ENCODE results near the gene MEGF6. TPM values are rescaled to one million over a fixed set of nuclear protein-coding genes. Genes with fewer than 3 reads are reported as not detected.

Gene MEGF6
- total RNA-seq, 2 experiments from 2014 or later: 2.0 to 2.5 TPM

DNA sequence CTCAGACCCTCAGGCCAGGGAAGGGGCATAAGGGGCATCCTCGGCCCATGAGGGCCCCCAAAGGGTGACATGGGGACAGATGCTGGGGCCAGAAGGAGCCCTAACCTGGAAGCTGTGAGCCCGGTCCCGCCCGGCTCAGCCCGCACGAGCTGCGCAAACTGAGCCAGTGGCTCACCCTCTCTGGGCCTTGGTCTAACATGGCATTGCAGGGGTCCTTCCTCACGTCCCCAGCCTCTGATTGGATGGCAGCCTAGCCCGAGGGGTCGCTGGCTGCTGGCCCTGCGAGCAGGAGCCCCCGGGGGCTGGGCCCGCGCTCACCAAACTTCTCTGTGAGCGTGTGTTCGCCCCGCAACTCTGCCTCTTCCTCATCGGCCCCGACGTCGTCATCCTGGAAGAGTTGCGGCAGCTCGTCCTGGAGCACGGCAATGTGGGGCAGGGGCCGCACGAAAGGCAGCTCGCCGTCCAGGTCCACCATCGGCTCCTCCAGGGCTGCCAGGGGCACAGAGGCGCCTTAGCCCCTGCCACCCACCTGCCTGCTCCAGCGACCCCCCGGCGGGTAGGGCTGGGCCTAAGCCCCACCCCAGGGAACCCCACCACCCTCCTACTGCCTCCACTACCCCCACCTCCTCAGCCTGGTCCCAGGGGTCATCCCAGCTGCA, 102.4 kb downstream of the MEGF6 start:
- POLR2A ChIA-PET: no interaction called here

DNA sequence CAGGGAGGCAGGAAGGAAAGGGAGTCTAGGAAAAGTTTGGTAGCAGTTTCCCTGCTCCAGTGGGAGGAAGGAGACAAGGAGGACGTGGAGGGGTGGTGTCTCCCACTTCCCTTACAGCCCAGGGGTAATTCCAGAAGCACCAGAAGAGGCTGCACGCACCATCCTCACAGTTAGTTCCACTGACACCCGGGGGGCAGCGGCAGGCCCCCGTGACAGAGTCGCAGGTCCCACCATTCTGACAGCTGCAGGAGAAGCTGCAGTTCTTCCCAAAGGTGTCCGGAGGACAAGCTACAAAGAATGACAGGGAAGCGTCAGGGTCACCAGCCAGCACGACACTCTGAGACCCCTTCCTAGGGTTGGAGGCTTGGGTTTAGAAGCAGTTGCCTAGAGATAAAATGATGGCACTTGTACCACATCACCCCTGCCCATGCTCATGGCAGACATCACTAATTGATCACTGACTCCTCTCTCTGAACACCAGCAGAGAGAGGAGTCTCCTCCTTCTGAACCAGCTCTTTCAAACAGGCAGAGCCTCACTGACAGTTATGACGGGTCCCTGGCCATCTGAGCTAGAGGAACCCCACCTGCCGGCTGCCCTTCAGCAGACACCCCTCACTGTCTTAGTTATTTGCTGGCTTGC, 103.6 kb downstream of the MEGF6 start:
- Mint-ChIP-seq H3K27ac (no peak overlapping the region), H3K4me3 (no peak overlapping the region), H3K4me1 (ENCODE audit: low read depth) (peaks cover 3% of the 10 kb centered on the region), H3K9me3 (no peaks in the 10 kb centered on the region), H3K27me3 (no peaks in the 10 kb centered on the region), H3K36me3 (ENCODE audit: low read depth) (no peaks in the 10 kb centered on the region)
- POLR2A ChIA-PET: no interaction called here
- CTCF ChIA-PET: interaction anchor here (0.7 to 1.6 kb wide), 2 partner anchors 11 to 111 kb away, joined by 3 to 4 read pairs; no protein-coding TSS in a partner anchor
- TF ChIP-seq, protein P1, sequence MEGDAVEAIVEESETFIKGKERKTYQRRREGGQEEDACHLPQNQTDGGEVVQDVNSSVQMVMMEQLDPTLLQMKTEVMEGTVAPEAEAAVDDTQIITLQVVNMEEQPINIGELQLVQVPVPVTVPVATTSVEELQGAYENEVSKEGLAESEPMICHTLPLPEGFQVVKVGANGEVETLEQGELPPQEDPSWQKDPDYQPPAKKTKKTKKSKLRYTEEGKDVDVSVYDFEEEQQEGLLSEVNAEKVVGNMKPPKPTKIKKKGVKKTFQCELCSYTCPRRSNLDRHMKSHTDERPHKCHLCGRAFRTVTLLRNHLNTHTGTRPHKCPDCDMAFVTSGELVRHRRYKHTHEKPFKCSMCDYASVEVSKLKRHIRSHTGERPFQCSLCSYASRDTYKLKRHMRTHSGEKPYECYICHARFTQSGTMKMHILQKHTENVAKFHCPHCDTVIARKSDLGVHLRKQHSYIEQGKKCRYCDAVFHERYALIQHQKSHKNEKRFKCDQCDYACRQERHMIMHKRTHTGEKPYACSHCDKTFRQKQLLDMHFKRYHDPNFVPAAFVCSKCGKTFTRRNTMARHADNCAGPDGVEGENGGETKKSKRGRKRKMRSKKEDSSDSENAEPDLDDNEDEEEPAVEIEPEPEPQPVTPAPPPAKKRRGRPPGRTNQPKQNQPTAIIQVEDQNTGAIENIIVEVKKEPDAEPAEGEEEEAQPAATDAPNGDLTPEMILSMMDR (IDR thresholded peaks at IDR 0.05): no peak
- DNase-seq: no peak
- intact Hi-C loops (cut with micrococcal nuclease): no loop called here
- no peak for ATAC-seq

More for the DNA sequence above, 102.4 kb downstream of the MEGF6 start:
- Mint-ChIP-seq H3K36me3 (ENCODE audit: low read depth) (no peaks in the 10 kb centered on the region), H3K9me3 (no peaks in the 10 kb centered on the region), H3K27ac (no peak overlapping the region), H3K4me3 (no peak overlapping the region), H3K27me3 (no peaks in the 10 kb centered on the region), H3K4me1 (ENCODE audit: low read depth) (peaks cover 3% of the 10 kb centered on the region)
- CTCF ChIA-PET: interaction anchor here (1.3 to 1.6 kb wide), 2 partner anchors 18 to 110 kb away, joined by 3 to 4 read pairs; no protein-coding TSS in a partner anchor
- TF ChIP-seq, protein P1 (IDR thresholded peaks at IDR 0.05): no peak
- intact Hi-C loops (cut with micrococcal nuclease): no loop called here
- DNase-seq: no peak
- ATAC-seq: no peak

DNA sequence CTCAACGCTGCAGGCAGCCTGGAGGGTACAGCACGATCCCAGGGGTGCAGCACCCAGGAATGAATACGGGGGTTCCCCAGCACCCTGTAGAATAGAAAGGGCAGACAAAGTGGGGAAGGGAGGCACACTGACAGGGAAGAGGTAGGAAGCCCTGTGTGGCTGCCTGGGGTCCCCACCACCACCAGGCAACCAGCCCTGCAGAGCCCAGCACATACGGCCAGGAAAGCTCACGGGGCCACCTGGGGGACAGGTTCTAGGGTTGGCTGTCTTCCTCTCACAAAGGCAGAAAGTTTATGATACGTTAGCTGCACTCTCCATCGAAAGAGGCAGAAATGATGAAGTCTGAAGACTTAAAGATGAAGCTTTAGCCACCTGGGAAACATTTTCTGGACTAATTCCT, 104.4 kb downstream of the MEGF6 start:
- no peak overlapping the region for H3K4me3 Mint-ChIP-seq
- intact Hi-C loops (cut with micrococcal nuclease): no loop called here
- TF ChIP-seq, protein P1 (IDR thresholded peaks at IDR 0.05): no peak
- H3K27ac Mint-ChIP-seq: no peak overlapping the region
- CTCF ChIA-PET: interaction anchor here (0.6 to 1.9 kb wide), 2 partner anchors 12 to 16 kb away, joined by 3 to 4 read pairs; no protein-coding TSS in a partner anchor
- no peak for DNase-seq
- no peaks in the 10 kb centered on the region for H3K27me3 Mint-ChIP-seq
- H3K4me1 Mint-ChIP-seq (ENCODE audit: low read depth): peaks cover 3% of the 10 kb centered on the region
- POLR2A ChIA-PET: no interaction called here
- ATAC-seq: no peak
- H3K9me3 Mint-ChIP-seq: no peaks in the 10 kb centered on the region
- no peaks in the 10 kb centered on the region for H3K36me3 Mint-ChIP-seq (ENCODE audit: low read depth)

DNA sequence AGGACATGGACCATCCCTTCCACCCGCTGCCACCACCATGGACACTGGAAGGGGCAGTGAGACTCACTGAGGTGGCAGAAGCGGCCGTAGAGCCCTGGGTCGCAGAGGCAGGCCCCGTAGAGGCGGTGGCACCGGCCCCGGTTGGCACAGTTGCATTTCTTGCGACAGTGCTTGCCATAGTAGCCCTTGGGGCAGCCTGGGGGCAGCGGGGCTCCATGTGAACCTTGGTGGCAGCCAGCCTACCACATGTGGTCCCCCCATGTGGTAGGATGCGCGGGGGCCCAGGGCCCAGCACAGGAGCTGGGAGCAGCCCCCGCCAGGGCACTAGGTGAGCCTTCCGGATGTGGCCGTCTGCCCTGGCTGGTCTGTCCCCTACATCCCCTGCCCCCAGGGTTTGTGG, 105.3 kb downstream of the MEGF6 start:
- CTCF ChIA-PET: interaction anchor here (1.9 kb wide), 1 partner anchor 12 kb away, joined by 4 read pairs; no protein-coding TSS in a partner anchor
- intact Hi-C loops (cut with micrococcal nuclease): no loop called here
- Mint-ChIP-seq H3K27me3 (no peaks in the 10 kb centered on the region), H3K9me3 (no peaks in the 10 kb centered on the region), H3K4me3 (no peak overlapping the region), H3K27ac (no peak overlapping the region), H3K4me1 (ENCODE audit: low read depth) (peaks cover 3% of the 10 kb centered on the region), H3K36me3 (ENCODE audit: low read depth) (no peaks in the 10 kb centered on the region)
- TF ChIP-seq, protein P1 (IDR thresholded peaks at IDR 0.05): no peak
- POLR2A ChIA-PET: no interaction called here
- DNase-seq (no peak), ATAC-seq (no peak)

DNA sequence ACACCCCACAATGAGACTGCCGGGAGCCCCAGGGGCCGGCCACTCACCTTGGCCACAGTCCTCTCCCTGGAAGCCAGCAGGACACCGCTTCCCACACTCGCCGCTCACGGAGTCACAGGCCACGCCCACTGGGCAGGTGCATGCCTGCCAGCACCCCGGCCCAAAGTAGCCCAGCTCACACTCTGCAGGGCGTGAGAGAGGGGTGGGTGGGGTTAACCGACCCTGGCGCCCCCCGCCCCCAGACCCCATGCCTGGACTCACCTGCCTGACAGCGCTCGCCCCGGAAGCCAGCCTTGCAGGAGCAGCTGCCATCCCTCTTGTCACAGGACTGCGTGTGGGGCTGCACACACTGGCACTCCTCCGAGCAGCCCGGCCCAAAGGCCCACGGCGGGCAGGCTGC, 106.1 kb downstream of the MEGF6 start:
- Mint-ChIP-seq H3K4me1 (ENCODE audit: low read depth) (no peaks in the 10 kb centered on the region), H3K4me3 (no peak overlapping the region), H3K36me3 (ENCODE audit: low read depth) (no peaks in the 10 kb centered on the region), H3K27ac (no peak overlapping the region), H3K27me3 (no peaks in the 10 kb centered on the region), H3K9me3 (no peaks in the 10 kb centered on the region)
- ATAC-seq (no peak), DNase-seq (no peak)
- intact Hi-C loops (cut with micrococcal nuclease): no loop called here
- ChIA-PET POLR2A (no interaction called here), CTCF (no interaction called here)
- TF ChIP-seq, protein P1 (IDR thresholded peaks at IDR 0.05): no peak

Measured in activated CD8-positive, alpha-beta T cell treated with anti-CD3 and anti-CD28 coated beads for 36 hours (primary cell).